DMS114 treated with DMSO at 0.1 percent for 48 hours (cell line): ENCODE measurements around the gene PPP2R3A.
"Not testable (repeated sequence)": the region's sequence is repeated elsewhere in the genome, so short reads cannot be mapped to it uniquely, and the experiment has no call there.

Experiments used
- DNase-seq: peaks from one replicate; lab custom pipeline; 2025; ENCODE audit not compliant: unreplicated experiment; lab: John Stamatoyannopoulos, UW

Gene PPP2R3A, protein sequence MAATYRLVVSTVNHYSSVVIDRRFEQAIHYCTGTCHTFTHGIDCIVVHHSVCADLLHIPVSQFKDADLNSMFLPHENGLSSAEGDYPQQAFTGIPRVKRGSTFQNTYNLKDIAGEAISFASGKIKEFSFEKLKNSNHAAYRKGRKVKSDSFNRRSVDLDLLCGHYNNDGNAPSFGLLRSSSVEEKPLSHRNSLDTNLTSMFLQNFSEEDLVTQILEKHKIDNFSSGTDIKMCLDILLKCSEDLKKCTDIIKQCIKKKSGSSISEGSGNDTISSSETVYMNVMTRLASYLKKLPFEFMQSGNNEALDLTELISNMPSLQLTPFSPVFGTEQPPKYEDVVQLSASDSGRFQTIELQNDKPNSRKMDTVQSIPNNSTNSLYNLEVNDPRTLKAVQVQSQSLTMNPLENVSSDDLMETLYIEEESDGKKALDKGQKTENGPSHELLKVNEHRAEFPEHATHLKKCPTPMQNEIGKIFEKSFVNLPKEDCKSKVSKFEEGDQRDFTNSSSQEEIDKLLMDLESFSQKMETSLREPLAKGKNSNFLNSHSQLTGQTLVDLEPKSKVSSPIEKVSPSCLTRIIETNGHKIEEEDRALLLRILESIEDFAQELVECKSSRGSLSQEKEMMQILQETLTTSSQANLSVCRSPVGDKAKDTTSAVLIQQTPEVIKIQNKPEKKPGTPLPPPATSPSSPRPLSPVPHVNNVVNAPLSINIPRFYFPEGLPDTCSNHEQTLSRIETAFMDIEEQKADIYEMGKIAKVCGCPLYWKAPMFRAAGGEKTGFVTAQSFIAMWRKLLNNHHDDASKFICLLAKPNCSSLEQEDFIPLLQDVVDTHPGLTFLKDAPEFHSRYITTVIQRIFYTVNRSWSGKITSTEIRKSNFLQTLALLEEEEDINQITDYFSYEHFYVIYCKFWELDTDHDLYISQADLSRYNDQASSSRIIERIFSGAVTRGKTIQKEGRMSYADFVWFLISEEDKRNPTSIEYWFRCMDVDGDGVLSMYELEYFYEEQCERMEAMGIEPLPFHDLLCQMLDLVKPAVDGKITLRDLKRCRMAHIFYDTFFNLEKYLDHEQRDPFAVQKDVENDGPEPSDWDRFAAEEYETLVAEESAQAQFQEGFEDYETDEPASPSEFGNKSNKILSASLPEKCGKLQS (N-terminal part only)

DNA sequence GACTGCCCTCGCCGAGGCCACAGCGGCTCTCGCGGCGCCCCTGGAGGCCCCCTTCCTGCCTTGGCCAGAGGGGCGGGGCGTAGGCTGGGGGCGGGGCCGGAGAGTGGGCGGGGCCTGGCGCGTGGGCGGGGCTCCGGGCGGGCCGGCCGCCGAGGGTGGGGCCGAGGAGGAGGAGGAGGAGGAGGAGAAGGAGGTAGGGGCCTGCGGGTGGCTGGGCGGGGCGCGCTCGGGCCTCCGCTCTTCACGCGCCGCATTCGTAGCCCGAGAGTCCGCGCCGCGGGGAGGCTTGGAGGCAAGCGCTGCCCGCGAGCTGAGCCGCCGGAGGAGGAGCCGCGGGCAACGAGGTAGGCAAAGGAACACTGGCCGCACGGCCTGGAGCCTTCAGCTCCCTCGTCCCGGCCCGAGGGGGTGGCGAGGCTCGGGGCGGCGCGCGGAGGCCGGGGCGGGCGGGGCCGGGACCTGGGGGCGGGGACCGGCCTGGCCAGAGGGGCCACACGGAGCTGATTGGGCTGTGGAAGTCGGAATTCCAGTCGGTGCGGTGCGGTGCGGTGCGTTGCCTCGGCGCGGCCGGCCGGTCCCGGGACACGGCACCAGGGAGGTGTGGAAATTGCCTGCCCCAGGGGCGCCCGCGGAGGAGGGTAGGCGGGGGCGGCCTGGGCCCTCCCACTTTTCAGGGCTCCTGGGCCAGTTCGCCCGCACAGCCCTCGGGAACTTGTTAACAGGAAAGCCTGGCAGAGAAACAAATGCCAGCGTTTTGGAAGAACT, at the start of gene PPP2R3A:
PPP2R3A (plus strand) TSS at position 223 of the 765 bp plus-strand sequence. CDS start 35,771 bp downstream, outside the sequence.
- DNase-seq, result peak; percentile 78

DNA sequence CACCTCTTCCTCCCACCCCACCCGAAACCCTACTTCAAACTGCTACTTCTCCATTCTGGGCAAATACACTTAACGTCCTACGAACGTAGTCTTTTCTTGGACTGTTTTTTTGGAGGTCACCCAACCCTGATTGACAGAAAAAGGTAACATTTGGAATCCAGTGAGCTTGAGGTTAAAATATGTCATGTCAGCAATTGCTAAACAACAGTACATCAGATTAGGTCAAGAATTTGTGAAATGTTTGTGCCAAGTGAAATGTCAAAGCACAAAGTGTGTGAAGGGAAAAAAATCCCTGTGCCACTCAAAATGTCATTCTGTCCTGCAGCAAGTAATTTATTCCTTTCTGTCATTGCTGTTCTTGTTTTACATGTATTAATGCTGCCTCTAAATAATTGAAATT, 49.2 kb upstream of the PPP2R3A start:
- DNase-seq, result no peak

DNA sequence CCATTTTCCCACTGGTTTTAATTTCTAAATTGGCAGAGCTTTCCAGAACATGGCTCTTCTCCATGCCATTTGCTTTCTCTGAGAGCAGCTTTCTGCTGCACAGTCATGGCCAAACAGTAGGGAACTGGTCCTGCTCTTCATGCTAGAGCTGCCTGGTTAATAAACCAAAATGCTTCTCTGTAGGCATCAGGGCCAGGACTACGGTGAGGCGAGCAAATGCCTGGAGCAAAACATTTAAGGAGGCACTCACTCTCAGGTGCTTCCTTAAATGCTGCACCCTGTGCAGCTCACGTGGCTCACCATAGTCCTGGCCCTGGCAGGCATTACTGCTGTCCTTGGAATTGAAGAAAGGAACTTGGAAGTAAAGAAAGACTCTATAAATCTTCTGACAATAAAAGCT, 48.5 kb upstream of the PPP2R3A start:
- DNase-seq, result no peak

DNA sequence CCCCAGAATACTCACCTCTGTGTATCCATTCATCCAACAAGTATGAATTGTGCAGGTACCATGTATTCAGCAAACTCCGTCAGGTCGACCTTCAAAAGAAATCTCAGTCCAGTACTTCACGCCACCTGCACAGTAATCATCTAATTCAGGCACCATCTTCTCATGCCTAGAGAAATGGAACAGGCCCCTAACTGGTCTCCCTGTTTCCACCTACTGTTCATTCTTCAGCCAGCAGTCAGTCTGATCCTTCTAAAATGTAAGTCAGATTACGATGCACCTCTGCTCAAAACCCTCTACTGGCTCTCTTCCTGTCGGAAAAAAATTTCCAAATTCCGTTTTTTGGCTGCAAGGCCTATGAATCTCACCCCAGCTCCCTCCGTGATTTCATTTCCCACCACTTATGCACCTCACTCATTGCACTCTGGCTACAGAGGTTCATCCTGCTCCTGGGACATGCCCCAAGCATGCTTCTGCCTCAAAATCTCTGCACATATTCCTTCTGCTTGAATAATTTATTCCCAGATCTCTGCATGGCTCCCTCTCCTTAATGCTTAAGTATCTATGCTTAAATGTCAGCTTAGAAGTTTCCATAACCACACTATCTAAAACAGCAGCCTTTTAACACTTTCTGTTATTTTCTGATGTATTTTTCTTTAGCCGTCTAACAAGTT, 47.5 kb upstream of the PPP2R3A start:
- DNase-seq, result no peak

DNA sequence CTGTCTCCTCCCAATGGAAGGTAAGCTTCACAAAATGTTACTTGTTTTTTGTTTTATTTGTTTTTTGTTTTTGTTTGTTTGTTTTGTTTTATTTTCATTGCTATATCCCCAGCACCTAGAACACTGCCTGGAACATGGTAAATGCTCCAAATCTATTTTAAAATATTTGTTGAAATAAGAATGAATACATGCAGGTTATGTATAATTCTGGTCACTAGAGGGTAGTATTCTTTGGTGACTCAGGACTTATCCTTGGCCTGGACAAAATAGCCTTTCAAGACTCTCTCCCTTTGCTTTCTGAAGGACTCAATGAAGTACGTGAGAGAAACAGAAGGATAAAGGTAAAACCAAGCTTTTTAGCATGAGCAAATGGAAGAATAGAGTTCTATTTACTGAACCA, 46.9 kb upstream of the PPP2R3A start:
- peak; percentile 25 for DNase-seq

DNA sequence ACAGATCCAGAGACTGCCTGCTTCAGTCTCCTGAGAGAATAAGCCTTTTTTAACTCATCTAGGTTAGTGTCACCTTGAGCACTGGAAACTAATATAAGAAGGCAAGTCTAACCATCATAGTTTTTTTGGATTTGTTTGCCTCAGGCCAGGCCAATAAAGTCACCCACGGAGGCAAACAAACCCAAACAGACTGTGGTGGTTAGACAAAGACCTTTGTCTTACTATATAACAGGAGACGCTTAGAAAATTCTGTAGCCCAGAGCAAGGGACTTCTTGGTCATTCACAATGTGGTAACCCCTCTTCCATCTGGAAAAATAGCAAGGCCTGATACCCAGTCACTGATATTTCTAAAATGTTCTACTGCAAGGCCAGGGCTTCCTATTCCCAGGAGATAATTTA, 45.3 kb upstream of the PPP2R3A start:
- no peak for DNase-seq

DNA sequence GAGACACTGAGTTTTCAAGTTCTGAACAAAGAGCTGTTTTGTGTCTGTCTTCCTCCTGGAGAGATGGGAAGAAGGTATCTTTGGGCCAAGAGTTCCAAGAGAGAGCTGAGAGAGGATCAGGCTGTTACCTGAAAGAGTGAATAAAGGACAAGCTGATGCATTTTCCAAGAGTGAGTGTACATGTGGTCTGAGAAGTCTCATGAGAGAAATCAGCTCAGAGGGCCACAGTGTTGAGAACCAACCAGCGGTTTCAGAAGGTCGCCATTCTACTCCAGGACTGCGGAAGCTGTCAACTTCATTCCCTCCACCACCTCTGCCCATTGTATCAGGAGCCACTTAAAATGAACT, 42.7 kb upstream of the PPP2R3A start:
- no peak for DNase-seq

DNA sequence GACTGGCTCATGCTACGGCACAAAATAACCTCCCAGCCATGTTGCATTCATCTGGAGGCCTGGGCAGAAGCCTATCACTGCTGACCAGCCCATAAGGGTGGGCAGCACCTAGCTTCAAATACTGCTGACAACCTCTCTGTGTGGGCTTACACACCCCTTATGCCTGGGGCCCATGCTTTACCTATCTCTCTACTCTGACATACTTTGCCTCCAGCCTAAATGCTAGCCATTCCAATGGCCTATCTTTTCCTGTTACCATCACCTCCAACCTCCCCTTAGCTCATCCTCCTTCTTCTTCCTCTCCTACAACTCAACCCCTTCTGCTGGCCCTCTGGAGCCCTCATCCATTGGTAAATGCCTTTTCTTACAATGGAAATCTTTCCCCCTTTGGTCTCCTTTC, 41.0 kb upstream of the PPP2R3A start:
- DNase-seq, result no peak

DNA sequence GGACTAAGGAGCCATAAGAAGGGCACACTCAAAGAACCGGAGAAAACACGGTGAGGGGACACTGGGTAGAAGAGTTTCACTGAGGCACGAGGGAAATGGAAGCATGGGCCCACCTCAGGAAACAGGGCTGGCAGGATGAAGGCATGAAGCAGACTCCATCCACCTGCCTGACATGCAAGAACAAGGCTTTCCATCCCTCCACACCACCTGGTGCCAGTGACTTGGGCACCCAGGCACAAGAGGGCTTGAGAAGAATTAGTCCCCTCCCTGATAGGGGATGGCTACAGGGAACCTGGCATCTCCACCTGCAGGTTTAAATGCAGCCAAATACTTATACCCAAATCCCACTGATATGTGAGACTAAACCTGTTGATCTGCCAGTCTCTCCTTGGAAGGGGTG, 38.9 kb upstream of the PPP2R3A start:
- DNase-seq, result no peak

DNA sequence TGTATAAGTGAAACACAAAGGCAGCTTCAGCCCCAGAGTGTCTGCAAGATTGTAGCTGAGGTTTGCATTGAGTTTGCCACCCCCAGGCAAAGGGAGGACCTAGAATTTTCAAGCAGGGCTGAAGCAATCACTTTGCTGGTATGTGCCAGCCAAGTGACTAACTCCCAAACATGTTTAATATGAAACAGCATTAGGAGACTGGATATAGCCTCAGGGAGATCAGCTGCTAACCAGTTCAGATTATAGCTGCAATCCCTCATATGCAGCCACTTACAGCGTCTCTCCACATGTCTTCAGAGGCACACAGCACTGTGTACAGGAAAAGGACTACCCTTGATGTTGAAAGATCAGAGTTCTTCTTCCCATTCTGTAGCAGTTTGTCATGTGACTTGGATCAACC, 38.4 kb upstream of the PPP2R3A start:
- no peak for DNase-seq

DNA sequence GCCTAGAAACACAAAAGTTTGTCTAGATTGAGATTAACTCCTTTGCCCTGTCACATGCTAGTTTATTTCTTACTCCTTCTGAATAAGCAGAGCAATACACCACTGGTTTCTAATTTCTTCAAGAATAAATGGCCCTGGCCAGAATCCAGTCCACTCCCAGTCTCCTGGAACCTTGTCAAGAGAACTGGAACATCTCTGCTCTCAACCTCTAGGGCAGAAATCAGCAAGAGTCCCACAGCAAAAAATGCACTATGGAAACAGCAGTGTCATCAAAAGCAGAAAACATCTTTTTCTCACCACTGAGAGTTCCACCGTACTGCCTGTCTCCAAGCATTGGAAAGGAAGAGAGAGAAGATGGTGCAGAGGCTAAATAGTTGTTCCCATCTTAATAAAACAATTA, 35.9 kb upstream of the PPP2R3A start:
- no peak for DNase-seq

DNA sequence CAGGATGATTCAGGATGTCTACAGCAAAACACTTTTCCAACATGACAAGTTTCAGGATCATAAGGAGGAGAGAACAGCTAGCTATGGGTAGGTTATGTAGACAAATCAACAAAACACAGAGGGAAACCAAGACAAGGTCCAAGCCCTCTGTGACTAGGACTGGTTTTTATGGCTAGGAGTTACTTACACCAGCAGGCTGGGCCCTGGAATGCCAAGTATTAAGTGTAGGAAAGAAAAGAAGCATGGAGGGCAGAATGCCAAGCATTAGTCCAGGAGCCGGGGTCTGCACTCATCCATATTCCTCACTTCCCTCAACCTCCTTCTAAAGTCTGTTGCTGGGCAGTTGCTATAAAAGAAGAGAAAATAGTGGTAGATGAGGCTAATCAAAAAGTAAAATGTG, 35.3 kb upstream of the PPP2R3A start:
- DNase-seq, result no peak

DNA sequence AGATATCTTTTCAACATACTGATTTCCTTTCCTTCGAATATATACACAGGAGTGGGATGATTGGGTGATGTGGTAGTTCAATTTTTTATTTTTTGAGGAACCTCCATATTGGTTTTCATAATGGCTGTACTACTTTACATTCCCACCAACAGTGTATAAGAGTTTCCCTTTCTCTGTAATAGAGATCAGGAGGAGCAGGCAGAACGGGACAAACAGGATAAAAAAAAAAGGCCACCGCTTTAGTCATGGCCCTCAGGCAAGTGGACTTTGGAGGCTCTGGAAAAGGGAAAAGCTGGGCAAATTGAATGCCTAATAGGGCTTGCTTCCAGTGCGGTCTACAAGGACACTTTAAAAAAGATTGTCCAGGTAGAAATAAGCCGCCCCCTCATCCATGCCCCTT, 30.4 kb upstream of the PPP2R3A start:
- not testable (repeated sequence) for DNase-seq

DNA sequence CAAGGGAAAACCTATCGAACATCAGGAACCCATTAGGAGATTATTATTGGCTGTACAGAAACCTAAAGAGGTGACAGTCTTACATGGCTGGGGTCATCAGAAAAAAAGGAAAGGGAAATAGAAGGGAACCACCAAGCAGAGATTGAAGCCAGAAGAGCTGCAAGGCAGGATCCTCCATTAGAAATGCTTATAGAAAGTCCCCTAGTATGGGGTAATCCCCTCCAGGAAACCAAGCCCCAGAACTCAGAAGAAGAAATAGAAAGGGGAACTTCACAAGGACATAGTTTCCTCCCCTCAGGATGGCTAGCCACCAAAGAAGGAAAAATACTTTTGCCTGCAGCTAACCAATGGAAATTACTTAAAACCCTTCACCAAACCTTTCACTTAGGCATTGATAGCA, 27.8 kb upstream of the PPP2R3A start:
- not testable (repeated sequence) for DNase-seq

DNA sequence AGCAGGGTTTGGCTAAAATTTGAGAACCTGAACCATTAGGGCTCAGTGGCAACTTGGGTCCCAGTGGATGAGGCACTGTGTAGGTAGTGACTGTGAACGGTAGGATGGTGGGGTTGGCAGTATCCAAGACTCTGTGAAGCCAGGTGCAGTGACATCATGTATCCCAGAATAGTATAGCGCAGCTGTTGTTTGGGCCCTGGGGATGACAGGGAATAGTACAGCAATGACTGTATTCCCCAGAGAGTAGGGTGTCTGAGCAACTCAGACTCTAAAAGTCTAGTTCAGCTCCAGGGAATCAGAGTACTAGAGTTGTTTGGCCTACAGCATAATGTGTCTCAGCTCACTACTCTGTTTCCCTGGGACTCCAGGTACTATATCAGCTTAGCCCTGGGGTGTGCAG, 20.7 kb upstream of the PPP2R3A start:
- no peak for DNase-seq

DNA sequence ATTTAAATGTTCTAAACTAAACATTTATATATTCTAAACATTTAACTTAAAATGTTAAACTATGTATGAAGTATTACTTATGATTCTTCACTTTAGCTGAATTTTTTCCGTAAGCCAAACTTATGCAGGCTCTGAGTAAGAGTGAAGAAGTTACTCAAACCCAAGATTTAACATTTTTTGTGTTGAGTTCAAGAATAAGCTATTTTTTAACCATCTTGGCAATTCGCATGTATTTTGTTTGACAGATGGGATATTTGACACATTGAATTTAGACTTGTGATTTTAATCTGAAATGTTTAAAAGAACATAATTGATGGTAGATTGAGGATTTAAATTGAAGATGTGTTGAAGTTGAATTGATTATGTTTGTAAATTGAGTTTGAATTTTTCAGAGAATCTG, 14.6 kb upstream of the PPP2R3A start:
- DNase-seq, result no peak

DNA sequence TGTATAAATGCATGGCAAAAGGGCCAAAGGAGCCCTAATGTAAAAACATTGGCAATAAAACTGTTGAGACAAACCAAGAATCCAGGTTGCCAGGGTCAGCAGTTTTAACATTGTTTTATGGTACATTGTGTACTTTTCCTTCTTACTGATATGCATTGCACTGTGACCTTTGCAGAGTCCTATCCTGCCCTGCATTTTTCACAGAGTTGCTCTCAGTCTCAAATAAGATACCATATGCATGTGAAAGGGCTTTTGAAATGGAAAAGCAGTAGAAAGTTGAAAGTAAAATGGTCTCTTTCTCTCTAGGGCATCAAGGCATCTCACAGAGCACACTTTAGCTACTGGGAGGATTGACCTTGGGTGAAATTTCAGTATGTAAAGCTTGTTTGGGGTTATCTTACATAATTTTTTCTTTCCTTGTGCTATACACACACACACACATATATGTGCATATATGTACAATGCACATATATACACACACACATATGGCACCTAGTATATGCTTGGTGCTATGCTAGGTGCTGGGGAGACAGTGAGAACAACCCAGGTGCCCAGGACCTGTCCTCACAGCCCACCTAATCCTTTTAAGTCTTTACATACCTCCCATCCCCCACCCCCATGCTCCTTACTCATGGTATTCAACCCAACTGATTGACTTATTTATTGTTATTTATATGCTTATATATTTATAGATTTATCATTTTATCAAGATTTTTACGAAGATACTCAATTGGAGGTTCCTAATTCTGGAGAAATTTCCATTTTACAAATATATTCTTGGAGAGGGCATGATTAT, 1.2 kb upstream of the PPP2R3A start:
- no peak for DNase-seq

DNA sequence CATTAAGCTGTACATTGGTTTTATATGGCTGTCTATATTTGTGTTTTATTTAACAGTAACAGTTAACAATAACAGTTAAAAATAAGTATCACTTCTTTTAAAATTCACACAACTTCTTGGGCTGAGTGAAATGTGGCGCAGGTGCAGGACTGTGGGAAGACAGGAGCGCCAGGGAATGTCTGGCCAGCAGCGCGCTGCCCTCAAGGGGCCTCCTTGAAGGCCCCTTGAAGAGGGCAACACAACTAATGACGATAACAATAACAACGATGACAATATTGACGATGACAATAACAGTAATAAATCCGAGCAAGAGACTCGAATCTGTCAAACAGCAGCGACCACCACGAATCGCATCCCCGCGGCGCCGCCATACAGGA, 411 bp upstream of the PPP2R3A start:
- DNase-seq, result peak; percentile 78

DNA sequence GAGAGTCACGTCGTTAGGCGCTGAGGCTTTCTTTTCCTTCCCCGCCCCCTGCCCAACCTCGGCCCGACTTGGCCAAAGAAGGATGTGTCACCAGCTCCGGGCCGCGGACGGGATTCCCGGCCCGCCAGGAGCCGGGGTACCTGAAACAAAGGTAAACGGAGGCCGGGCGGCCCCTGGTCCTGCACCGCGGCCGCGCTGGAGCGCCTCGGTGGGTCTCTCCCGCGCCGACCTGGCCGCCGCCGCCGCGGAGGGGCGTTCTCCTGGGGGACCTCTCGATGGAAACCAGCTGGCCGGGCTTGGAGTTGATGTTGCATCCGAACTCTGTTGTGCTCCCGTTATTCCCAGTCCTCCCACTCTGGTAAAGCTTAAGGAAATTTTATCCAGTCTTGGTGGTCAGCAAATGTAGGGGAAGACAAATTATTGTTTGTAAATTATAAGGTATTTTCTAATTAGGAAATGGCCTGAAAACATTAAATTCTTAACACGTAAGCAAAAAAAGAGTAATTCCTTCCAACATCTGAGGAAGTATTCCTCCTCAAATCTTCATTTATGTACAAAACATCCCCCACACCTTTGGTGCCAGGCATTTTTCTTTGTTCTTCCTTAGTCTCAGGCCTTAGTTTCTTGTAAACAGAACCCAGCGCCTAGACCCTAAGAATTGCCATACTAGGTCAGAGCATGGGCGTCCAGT, 888 bp downstream of the PPP2R3A start:
- no peak for DNase-seq
